HG03442 (cell line): ENCODE data around the gene NINJ2.

Experiments
- ATAC-seq: cut with Tn5 transposase; IDR thresholded peaks from one replicate; pipeline ENCODE4 v1.9.1; 2021; ENCODE audit warnings: mild to moderate bottlenecking, moderate library complexity; ENCODE audit not compliant: unreplicated experiment

Gene NINJ2

DNA sequence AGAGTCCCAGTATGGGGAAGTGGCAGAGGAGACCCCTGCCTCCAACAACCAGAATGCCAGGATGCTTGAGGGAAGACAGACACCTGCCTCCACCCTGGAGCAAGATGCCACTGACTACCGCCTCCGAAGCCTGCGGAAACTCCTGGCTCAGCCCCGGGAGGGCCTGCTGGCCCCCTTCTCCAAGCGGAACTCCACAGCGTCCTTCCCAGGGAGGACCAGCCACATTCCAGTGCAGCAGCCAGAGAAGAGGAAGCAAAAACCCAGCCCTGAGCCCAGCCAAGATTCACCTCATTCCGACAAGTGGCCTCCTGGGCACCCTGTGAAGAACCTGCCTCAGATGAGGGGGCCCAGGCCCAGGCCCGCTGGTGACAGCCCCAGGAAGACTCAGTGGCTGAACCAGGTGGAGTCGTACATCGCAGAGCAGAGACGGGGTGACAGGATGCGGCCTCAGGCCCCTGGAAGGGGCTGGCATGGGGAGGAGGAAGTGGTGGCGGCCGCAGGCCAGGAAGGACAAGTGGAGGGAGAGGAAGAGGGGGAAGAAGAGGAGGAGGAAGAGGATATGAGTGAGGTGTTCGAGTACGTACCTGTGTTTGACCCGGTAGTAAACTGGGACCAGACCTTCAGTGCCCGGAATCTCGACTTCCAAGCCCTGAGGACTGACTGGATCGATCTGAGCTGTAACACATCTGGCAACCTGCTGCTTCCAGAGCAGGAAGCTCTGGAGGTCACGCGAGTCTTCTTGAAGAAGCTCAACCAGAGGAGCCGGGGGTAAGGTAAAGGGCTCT lies 109.8 kb downstream of the NINJ2 start:
- ATAC-seq = no peak

DNA sequence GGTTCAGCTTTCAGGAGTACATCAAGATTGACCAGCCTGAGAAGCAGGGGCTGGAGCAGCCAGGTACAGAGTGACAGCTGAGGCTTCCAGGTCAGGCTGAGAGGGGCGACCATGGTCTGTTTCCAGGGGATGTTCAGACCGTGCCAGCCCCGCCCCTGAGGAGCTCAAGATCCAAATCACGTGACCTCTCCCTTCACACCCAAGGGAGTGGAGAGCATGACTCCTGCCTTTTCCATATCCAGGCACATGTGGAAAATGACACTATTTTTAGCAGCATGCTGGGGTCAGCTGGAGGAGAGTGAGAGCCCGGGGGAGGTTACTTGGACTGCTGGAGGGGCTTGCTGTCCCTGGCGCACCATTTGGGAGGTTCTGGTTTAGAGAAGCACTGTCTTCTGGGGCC lies 110.8 kb downstream of the NINJ2 start:
- no peak for ATAC-seq

DNA sequence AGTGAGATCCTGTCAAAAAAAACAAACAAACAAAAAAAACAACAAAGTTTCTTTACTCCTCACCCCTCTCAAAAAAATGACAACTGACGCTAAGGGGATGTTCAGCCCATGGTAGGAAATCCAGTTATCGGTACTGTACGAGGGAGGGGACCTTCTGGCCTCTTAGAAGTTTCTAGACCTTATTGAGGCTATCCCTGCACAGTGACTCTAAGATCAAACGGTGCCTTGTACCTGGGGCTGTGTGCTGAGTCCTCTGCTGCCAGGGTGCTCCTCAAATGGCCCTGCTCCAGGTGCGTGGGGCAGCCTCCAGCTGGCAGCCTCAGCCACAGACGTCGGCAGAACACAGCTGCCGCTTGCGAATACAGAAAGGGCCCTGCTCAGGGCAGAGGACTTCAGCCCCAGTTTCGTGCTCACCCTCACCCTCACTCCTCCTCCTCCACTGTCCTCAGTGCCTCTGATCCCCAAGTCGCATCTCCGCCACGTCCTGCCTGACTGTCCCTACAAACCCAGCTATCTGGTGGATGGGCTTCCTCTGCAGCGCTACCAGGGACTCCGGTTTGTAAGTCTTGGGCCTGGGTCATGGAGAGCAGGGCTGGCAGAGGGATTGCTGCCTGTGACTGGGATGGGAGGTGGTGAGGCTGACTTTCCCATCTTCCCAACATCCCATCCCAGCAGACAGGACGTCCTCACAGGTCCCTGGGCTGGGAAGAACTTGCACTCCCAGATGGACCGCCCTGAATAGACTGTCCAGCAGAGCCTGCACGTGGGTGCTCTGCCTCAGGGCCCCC lies 112.6 kb downstream of the NINJ2 start:
- ATAC-seq = no peak

DNA sequence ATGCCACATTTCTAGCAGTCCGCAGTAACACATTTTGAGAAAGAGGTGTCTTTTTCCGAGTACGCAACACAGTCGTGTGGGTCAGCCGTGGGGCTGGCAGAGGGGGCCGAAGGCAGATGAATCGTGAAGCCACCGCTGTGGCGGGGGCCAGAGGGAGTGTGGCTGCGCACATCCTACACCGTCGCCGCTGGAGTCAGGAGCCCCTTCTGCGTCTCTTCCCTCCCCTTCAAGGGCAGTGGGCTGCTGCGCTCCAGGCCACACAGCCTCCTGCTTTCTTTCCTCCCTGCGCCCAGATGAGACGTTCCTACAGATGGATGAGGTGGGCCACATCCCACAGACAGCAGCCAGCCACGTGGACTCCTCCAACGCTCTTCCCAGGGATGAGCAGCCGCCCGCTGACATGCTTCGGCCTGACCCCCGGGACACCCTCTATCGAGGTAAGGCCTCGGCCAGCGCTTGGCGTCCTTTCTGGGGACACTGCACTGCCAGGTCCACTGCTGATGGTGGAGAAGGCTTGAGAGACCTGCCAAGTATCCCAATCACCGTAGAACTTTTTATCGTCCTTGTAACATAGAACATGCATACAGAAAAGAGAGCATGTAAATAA lies 113.7 kb downstream of the NINJ2 start:
- no peak for ATAC-seq

DNA sequence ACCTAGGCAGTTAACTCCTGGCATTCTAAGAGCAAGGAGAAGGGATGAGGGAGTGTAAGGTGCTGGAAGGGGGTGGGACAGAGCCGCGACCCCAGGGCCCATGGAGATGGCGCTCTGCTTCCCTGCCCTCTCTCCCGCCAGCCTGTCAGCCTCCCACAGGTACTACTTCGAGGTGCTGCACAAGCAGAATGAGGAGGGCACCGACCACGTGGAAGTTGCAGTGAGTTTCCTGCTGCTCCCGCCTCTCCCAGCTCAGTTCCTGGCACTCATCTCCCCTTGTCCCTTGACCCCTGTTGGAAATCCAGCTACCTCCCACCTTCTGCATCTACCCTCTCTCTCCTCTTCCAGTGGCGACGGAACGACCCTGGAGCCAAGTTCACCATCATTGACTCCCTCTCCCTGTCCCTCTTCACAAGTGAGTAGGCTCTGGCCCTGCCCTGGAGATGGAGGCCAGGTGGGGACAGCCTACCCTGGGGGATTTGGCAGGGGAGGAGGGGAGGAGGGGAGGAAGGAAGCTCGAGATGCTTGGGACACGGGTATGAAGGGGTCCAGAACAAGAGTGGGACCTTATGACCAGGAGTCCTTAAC lies 115.3 kb downstream of the NINJ2 start:
- ATAC-seq = no peak

DNA sequence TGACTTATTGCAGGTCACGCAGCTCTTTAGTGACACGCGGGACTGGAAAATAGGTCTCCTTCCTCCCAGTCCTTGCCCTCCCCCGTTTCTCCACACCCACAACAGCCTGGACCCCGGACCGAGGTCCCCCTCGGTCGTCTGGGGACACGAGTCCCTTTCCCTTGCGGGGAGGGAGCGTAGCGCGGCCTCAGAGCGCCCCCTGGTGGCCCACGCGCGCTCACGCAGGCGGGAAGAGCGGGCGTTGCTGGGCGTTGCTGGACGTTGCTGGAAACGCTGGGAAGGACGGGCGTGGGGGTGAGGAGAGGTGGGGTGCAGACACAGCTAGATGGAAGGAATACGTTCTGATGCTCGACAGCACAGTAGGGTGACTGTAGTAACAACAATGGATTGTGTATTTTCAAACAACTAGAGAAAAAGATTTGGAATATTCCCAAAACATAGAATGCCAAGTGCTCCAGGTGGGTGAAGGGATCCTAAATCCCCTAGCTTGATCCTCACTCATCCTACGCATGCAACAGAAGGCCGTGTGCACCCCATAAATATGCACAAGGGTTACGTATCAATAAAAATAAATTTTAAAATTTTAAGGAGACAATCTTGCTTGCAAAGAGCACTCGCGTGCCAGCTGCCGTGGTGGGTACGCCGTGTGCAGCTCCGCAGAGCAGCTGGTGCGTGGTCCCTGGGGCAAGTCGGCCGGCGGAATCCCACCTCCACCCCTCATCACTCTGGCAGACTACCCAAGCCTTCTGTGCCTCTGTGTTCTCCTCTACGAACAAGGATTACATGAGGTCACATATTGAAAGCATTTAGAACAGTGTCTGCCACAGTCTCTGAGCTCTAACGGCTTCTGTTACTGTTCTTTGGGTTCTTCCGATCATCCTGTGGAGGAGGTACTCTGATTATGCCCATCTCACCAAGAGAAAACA lies 116.1 kb downstream of the NINJ2 start:
- ATAC-seq = peak; percentile 52

DNA sequence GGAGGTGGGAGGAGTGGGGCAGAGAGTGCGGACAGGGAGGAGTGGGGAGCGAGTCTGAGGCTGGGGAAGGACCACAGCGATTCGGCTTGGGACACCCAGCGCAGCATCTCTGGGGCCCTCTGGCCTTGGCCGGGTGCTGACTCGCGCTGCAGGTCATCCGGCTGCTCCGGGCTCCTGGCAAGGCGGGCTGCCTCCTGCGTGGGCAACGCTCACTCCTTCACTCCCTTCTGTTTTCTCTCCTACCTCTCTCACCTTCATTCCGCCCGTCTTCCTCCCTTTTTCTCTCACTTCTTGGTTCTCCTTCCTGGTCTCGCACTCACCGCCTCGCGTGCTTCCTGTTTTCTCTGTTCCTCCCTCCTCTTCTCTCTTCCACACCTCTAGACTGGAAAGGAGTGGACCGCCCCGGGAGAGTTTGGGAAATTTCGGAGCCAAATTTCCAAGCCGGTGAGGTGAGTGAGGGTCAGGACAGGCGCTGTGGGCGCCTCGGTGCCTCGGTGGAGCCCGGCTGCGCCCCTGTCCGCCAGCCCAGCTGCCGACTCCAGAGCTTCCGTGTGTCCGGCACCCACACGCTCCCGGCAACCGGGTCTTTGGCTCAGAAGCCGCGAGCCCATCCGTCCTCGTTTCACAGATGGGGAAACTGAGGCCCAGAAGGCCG lies 116.9 kb downstream of the NINJ2 start:
- ATAC-seq = no peak

DNA sequence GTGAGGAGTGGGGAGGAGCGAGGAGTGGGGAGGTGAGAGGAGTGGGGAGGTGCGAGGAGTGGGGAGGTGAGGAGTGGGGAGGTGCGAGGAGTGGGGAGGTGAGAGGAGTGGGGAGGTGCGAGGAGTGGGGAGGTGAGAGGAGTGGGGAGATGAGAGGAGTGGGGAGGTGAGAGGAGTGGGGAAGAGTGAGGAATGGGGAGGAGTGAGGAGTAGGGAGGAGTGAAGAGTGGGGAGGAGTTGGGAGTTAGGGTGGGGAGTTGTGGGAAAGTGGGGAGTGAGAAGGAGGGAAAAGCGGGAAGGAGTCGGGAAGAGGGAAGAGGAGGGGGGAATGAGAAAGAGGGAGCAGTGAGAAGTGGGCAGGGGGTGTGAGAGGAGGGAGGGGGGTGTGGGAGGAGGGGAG lies 117.4 kb downstream of the NINJ2 start:
- no peak for ATAC-seq

DNA sequence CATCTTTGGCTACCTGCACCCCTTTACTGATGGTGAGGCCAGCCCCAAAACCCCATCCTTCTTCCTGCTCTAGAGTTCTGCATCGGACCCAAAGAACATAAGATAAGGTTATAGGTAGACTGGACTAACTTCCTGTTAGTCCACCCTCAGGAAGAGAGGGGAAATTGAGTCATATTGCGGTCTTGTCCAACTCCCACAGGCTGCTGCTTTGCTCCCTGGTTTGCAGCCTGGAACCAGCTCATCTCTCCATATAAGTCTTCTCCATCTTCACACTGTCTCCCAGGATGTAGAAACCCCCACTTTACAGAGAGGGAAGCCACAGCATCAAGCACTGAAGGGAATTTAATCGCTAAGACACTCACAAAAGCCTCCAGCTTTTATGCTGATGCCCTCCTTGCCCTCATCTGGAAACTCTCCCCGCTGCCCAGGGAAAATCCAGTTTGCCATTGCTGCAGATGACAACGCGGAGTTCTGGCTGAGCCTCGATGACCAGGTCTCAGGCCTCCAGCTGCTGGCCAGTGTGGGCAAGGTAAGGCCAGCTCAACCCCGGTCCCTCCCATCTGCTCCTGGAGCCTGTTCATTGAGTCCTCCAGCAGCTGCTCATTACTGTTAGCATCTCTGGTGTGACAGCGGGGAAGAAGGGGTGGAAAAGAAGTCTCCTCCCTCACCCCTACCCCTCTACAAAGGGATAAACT lies 118.2 kb downstream of the NINJ2 start:
- ATAC-seq = no peak

DNA sequence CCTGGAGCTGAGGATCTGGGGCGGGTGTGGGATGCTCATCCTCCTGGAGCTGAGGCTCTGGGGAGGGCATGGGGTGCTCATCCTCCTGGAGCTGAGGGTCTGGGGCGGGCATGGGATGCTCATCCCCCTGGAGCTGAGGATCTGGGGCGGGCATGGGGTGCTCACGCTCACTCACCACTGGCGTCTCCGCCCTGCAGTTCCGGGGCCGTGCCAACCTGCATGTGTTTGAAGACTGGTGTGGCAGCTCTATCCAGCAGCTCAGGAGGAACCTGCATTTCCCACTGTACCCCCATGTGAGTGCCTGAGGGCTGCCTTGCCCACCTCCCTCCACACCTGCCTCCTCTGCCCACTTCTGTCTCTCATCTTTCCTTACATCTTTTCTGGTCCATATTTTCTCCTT lies 119.1 kb downstream of the NINJ2 start:
- ATAC-seq = no peak

DNA sequence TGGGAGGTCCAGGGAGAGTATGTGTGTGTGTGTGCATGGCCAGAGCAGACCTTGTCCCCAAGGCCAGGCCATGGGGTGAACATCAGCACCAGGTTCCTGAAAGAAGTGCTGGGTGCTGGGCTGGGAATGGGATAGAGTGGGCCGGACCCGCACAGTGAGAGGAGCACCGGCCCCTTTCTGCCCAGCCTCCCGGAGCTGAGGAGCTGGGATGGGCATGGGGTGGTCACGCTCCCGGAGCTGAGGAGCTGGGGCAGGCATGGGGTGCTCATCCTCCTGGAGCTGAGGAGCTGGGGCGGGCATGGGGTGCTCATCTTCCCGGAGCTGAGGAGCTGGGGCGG lies 120.2 kb downstream of the NINJ2 start:
- ATAC-seq = no peak

DNA sequence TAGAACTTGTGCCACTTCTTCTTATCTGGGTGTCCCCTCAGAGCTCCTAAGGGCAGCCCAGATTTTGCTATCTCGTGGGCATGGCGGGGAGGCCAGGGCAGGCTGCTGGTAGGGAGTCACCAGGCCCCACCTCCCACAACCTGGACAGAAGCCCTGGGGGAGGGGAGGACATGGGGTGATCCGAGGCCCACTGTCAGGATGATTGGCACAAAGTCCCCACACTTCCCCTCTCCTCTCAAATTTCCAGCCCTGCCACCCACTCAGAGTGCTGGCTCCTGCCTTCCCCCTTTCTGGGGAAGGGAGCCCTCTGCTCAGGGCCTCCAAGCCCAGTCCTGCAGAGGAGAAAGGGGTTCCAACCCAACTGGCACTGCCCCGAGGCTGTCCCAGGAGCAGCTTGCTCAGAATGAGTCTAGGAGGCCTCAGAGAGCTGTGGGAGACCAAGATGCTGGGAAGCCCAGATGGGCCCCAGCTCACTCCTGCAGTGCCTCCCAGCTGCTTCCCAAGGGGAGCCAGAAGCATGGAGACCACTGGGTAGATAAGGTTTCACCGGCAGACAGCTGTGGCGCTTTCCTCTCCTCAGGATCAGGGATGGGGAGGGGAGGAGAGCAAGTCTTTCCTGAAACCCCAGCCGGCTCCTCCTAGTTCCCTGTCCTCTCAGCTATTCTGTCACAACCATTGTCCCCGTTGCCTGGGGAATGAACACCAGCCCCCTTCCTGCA lies 120.7 kb downstream of the NINJ2 start:
- no peak for ATAC-seq

DNA sequence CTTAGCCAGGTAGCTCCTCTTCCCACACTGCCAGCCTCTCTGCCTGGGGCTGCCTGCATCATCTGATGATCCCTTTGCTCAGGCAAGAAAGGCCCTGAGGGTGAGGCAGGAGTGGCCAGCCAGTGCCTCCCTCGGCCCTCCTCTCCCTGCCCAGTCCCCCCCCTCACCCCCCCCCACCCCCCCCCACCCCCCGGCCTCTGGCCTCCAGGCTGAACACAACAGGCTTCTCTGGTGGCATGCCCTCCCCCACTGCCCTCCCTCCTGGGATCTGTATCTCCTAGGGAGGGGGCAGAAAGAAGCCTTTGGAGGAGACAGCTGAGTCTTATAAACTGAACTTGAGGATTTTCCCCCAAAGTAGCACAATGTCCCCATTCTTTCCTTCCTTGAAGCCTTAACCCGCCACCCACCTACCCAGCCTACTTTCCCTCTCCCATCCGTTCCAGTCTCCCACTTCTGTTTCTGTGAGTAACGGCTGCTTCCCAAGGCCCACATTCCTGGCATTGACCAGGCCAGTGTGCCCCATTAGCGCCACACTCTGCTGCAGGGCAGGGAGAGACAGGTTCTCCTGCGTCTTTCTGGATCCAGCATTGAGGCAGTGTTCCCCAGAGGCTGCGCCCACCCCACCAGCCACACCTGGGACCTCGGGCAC lies 121.4 kb downstream of the NINJ2 start:
- no peak for ATAC-seq

DNA sequence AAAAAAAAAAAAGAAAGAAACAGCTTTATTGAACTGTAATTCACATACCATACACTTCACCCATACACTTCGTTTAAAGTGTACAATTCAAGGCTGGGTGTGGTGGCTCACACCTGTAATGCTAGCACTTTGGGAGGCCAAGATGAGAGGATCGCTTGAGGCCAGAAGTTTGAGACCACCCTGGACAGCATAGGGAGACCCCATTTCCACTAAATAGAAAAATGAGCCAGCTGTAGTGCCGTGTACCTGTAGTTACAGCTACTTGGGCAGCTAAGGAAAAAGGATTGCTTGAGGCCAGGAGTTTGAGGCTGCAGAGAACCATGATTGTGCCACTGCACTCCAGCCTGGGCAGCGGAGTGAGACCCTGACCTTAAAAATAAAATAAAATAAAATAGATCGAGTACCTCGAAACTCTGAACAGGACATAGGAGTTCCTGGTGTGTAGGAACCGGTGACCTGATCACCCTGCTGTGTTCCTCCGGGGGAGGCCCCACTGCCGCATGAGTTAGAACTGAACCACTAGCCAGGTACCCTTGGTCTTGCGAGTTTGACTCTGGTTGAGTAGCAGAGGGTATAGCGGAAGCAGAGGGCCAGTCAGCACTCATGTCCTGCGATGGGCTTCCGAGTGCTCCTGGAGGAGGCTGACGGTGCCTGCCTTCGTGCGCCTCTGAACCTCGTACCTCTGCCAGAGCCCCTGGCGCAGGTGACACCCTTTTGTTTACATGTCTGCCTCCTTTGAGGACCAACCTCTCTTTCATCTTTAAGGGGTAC lies 123.5 kb downstream of the NINJ2 start:
- ATAC-seq = no peak

DNA sequence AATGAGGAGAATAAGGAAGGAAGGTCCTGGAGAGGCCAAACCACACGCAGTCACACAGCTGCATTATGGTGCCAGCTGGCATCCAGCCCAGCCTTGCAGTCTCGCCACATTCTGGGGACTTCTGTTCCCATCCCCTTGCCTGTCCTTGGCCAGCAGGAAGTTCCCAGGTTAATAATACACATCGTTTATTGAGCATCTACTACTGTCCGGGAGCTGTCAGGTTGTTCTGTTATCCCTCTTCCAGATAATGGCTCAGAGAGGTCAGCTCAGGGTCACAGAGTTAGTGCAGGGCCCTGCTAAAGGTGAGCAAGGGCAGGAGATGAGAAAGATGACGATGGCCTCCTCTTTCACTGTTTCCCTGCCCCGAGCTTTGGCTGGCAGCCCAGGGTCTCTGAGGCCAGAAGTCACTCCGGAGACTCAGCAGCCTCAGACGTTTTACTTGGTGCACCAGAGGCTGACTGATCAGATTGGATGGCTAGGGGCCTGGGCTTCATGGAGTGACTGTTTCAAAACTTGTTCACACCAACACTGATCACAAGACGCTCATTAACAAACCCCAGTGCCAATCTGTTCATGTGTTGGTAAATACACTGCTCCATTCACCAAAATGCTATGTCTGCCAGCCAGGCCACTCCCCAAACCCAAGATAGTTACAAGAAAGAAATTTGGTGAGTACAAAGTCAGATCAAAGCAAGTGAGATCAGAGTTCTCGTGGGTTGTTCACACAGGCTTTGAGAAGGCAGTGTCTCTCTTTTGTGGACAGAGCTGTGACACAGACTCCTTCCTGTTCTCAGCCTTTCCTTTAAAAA lies 124.3 kb downstream of the NINJ2 start:
- no peak for ATAC-seq

DNA sequence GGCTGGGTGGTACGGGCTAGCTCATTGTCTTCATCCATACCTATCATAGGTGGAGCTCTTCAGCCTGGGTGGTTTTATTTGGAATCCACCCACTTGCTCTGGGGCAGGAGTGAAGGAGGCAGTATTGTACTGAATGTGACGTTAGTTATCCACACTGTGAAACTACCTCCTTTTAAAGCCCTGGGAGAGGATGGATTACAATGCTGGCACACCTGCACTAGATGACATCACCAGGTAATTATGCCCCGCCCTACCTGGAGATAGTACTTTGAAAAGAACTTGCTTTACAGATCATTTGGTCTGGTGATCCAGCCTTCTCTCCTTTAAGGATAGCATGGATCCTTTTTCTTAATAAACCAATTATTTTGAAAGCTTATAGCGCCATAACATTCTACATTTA lies 125.5 kb downstream of the NINJ2 start:
- no peak for ATAC-seq

DNA sequence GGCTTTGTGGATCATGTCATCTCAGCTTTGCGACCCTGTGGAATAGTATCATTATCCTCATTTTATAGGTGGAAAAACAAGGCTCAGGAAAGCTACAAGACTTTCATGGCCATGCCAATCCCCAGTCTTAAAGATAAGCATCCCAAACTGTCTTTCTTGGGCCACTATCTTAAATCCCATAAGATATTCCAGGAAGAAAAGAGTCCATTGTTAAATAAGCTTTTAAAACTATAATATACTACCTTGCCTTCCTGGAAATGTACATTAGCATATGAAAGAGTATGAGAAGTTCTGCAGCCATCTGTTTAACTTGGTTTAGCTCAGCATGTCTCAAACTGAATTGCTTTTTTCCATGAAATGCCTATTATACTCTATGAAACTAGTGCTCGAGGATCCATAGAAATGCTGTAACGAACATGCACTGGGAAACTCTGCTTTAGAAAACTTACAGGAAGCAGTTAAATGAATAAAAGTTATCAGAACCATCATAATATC lies 126.4 kb downstream of the NINJ2 start:
- ATAC-seq = no peak
